DND-41 (cell line): ENCODE measurements around the gene OR1J1.

Experiments used
- ATAC-seq: fragments of 200-7000 bp; cut with Tn5 transposase; 3 replicates; pipeline ENCODE4 v1.9.1; 2021; ENCODE audit warnings: low read depth; ENCODE audit not compliant: insufficient read depth
- DNase-seq: peaks from one replicate; pipeline ENCODE4 v3.0.0-alpha.2; 2020
- H2AFZ ChIP-seq: 2 replicates; pipeline ENCODE4 v1.6.0; 2012; ENCODE audit warnings: low read depth, low read length
- H3K27ac ChIP-seq: 2 replicates; pipeline ENCODE4 v1.5.1; 2012; ENCODE audit warnings: low read length, inconsistent platforms
- H3K27me3 ChIP-seq: fragments of 200-600 bp; sonication (generic); 2 replicates; pipeline ENCODE4 v1.6.0; 2012; ENCODE audit warnings: low read length, mild to moderate bottlenecking, inconsistent platforms; ENCODE audit not compliant: insufficient read depth, poor library complexity
- H3K36me3 ChIP-seq: 2 replicates; pipeline ENCODE4 v1.5.1; 2012; ENCODE audit warnings: low read length, inconsistent platforms; ENCODE audit not compliant: insufficient read depth
- H3K4me1 ChIP-seq: 2 replicates; pipeline ENCODE4 v1.5.1; 2012; ENCODE audit warnings: mild to moderate bottlenecking, low read length; ENCODE audit not compliant: insufficient read depth
- H3K4me2 ChIP-seq: 2 replicates; pipeline ENCODE4 v1.6.0; 2012; ENCODE audit warnings: mild to moderate bottlenecking, moderate library complexity, low read length, inconsistent platforms; ENCODE audit not compliant: insufficient read depth
- H3K4me3 ChIP-seq, 2 experiments: fragments of 200-600 bp in 1 of 2; shearing (Covaris generic) in 1 of 2; 2 replicates each; pipeline ENCODE4 v1.5.1; 2012 to 2016; ENCODE audit warnings: inconsistent platforms in 2 of 2, low read length in 2 of 2, mild to moderate bottlenecking in 2 of 2, low read depth in 1 of 2, moderate library complexity in 1 of 2
- H3K79me2 ChIP-seq: 2 replicates; pipeline ENCODE4 v1.6.0; 2012; ENCODE audit warnings: low read length, inconsistent platforms; ENCODE audit not compliant: insufficient read depth
- H3K9ac ChIP-seq: 2 replicates; pipeline ENCODE4 v1.6.0; 2012; ENCODE audit warnings: low read depth, mild to moderate bottlenecking, inconsistent platforms, low read length, moderate library complexity
- H3K9me3 ChIP-seq: 2 replicates; pipeline ENCODE4 v1.5.1; 2012; ENCODE audit warnings: low read length, moderate library complexity, mild to moderate bottlenecking, inconsistent platforms; ENCODE audit not compliant: insufficient read depth, severe bottlenecking
- H4K20me1 ChIP-seq: 2 replicates; pipeline ENCODE4 v1.6.0; 2012; ENCODE audit warnings: low read length; ENCODE audit not compliant: insufficient read depth
- CTCF ChIP-seq: IDR thresholded peaks from 2 replicates; pipeline ENCODE4 v1.5.1; 2012; ENCODE audit warnings: borderline replicate concordance, low read length, moderate library complexity, mild to moderate bottlenecking; ENCODE audit not compliant: poor library complexity, severe bottlenecking; ENCODE audit errors: extremely low read depth
- EZH2 ChIP-seq: IDR thresholded peaks from 3 replicates; pipeline ENCODE4 v1.6.1; 2012; ENCODE audit warnings: borderline replicate concordance, low read depth, mild to moderate bottlenecking, moderate library complexity, low read length, inconsistent platforms; ENCODE audit not compliant: severe bottlenecking

The OR1J1 gene

GRCh38 chr9:122464633-122465567 is 12.8 kb downstream of the OR1J1 start:
- peak overlapping the region; percentile 63 for H3K4me2 ChIP-seq
- H3K4me3 ChIP-seq: peak overlapping the region; percentile 8 to 54; a peak in 3 of 4 replicates
- peak; percentile 83 for TF ChIP-seq CTCF
- no peak for TF ChIP-seq EZH2
- peak; percentile 89 for ATAC-seq
- H3K79me2 ChIP-seq: no peaks in the 10 kb centered on the region
- H3K36me3 ChIP-seq: no peaks in the 10 kb centered on the region
- H3K9me3 ChIP-seq: no peaks in the 10 kb centered on the region
- H3K4me1 ChIP-seq: peaks cover 13% of the 10 kb centered on the region
- peak overlapping the region; percentile 31 for H3K9ac ChIP-seq
- peaks cover 5% of the 10 kb centered on the region for H3K27me3 ChIP-seq
- peak overlapping the region; percentile 37; the same call in 1 of the 2 replicates for H3K27ac ChIP-seq
- peak overlapping the region; percentile 70 for H2AFZ ChIP-seq
- H4K20me1 ChIP-seq: no peaks in the 10 kb centered on the region
- peak; percentile 71 for DNase-seq

DNA sequence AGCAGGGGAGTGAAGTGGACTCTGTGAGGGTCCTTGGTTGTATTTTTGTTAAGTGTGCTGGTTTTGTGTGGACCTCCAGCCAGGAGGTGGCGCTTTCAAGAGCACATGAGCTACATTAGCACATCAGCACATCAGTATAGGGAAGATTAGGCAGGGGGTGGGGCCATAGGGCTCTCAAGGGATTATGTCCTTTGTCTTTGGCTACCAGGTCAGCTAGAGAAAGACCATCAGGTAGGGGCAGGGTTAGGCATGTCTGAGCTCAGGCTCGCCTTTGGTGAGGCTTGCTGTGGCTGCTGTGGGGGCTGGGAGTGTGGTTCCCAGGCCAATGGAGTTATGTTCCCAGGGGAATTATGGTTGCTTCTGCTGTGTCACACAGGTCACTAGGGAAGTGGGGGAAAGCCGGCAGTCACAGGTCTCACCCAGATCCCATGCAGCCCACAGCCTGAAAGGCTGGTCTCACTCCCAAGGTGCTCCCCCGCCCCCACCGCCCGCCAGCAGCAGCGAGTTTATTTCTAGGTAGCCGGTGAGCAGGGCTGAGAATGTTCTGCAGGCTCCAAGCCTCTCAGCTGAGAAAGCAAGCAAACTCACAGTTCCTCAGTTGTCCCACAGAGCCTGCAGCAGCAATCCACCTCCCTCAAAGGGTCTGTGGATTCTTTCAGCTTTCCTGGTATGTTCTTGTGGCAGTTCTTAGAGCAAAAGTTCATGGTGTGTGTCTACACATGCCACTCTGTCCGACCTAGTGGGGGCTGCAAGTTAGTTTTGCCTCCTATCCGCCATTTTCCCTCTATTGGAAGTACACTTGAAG is 13.7 kb downstream of the OR1J1 start:
- H3K9ac ChIP-seq: peak overlapping the region; percentile 31; the same call in 1 of the 2 replicates
- ATAC-seq (peak; percentile 17; the same call in 1 of the 3 replicates), DNase-seq (peak; percentile 27)

DNA sequence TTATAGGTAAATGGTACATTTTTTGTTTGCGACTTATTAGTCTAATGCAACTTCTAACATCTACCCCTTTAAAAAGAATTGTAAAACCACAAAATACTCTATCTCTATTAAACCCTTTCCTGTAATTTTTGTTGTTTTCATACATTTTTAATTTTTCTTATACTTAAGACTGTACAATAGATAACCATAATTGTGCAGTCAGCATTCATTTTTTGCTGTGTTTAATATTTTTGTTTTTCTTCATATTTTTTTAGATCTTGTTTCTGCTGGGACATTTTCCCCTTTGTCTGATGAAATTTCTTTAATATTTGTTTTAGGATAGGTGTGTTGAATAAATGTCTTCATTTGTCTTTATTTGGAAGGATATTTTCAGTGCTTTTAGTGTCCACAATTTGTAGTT is 19.9 kb downstream of the OR1J1 start:
- no peaks in the 10 kb centered on the region for H3K4me1 ChIP-seq
- no peak for ATAC-seq
- H4K20me1 ChIP-seq: no peaks in the 10 kb centered on the region

More for the DNA sequence above, 13.7 kb downstream of the OR1J1 start:
- H3K36me3 ChIP-seq: no peaks in the 10 kb centered on the region
- H3K4me2 ChIP-seq: peak overlapping the region; percentile 63
- no peaks in the 10 kb centered on the region for H4K20me1 ChIP-seq
- H2AFZ ChIP-seq: peak overlapping the region; percentile 70
- H3K4me3 ChIP-seq: peak overlapping the region in 1 of 2 experiments; percentile 54; a peak in 2 of 4 replicates
- peaks cover 5% of the 10 kb centered on the region for H3K27me3 ChIP-seq
- TF ChIP-seq CTCF (peak; percentile 50), EZH2 (no peak)
- peaks cover 13% of the 10 kb centered on the region for H3K4me1 ChIP-seq
- H3K27ac ChIP-seq: peak overlapping the region; percentile 37; the same call in 1 of the 2 replicates
- H3K79me2 ChIP-seq: no peaks in the 10 kb centered on the region
- H3K9me3 ChIP-seq: no peaks in the 10 kb centered on the region

More for the DNA sequence above, 19.9 kb downstream of the OR1J1 start:
- H3K9ac ChIP-seq: no peak overlapping the region
- H3K27ac ChIP-seq: no peak overlapping the region
- no peak overlapping the region for H3K4me2 ChIP-seq
- no peaks in the 10 kb centered on the region for H3K36me3 ChIP-seq
- H3K79me2 ChIP-seq: no peaks in the 10 kb centered on the region
- TF ChIP-seq EZH2 (no peak), CTCF (no peak)
- DNase-seq: no peak
- no peaks in the 10 kb centered on the region for H3K27me3 ChIP-seq
- H3K9me3 ChIP-seq: no peaks in the 10 kb centered on the region
- no peak overlapping the region for H3K4me3 ChIP-seq
- H2AFZ ChIP-seq: no peak overlapping the region
